Psoas muscle (tissue), 8 donors: Measurements from ENCODE around the gene MTTP. TPM values are rescaled to one million over a fixed set of nuclear protein-coding genes. Genes with fewer than 3 reads are reported as not detected.
A peak's percentile ranks its signal among the peaks of the same experiment; 100 is the strongest.

Source experiments
- ATAC-seq, 4 donors: fragments of 200-7000 bp; cut with Tn5 transposase; one replicate each; pipeline ENCODE4 v1.9.1; 2020; ENCODE audit warnings: moderate library complexity in 3 of 4, mild to moderate bottlenecking in 2 of 4
- DNase-seq, 2 donors: peaks; one replicate each; pipeline ENCODE4 v3.0.0-alpha.2; 2020
- H3K27ac ChIP-seq: fragments of 200-600 bp; one replicate; pipeline ENCODE4 v1.8.0; 2022
- H3K27me3 ChIP-seq, 3 donors: fragments of 200-600 bp in 1 of 3; one replicate each; pipeline versions ENCODE4 v1.6.1 to v1.8.0; 2013 to 2022; ENCODE audit warnings: low read length in 2 of 3, mild to moderate bottlenecking in 2 of 3, moderate library complexity in 1 of 3; ENCODE audit not compliant: insufficient read depth in 3 of 3
- H3K36me3 ChIP-seq, 2 donors: fragments of 200-600 bp in 1 of 2; one replicate each; pipeline versions ENCODE4 v1.6.1 to v1.8.0; 2013 to 2022; ENCODE audit warnings: low read depth in 1 of 2, mild to moderate bottlenecking in 1 of 2, moderate library complexity in 1 of 2; ENCODE audit not compliant: insufficient read depth in 1 of 2
- H3K4me1 ChIP-seq: fragments of 200-600 bp; one replicate; pipeline ENCODE4 v1.8.0; 2022
- H3K4me3 ChIP-seq: fragments of 200-600 bp; one replicate; pipeline ENCODE4 v1.8.0; 2022; ENCODE audit warnings: mild to moderate bottlenecking
- H3K9me3 ChIP-seq: fragments of 200-600 bp; one replicate; pipeline ENCODE4 v1.8.0; 2022
- WGBS, 3 donors: extraction: QIAGEN DNeasy Blood & Tissue Kit; methylation state at CpG; one replicate each; pipeline versions ENCODE4 v1.1.6 to v1.1.7; 2013; 5-methylcytosine and 5-hydroxymethylcytosine counted together
- intact Hi-C, 2 donors: fragments of 100-400 bp; cut with DNase I; formaldehyde crosslinking; loops; one replicate each; pipeline versions ENCODE4 v1.11.0 to v1.14.2; 2022
- polyA plus RNA-seq, 3 donors: library from polyadenylated mRNA; stranded (reverse); fragments of 200-250 nt; gene quantifications; one replicate each; pipeline ENCODE4 v1.2.3, GENCODE V29; 2013
- total RNA-seq, 4 donors: library from RNA; stranded (reverse); fragmentation: NEBNext Ultra II Directional in 2 of 4; extraction: Animal tissue kit (Norgen Biotek cat#: 25700) in 2 of 4; gene quantifications; one replicate each; pipeline versions ENCODE4 v1.2.1 to v1.2.4, GENCODE V29; 2021 to 2023
- TF ChIP-seq, protein P1 (sequence below): fragments of 200-600 bp; IDR thresholded peaks from one replicate; pipeline ENCODE4 v1.8.0; 2022; ENCODE audit warnings: antibody characterized with exemption
- donor health status: healthy with polysubstance abuse.
- donor health status: DM: no; HTN: no; CAD: no; lungs with moderate emphysema.
- donor health status: Bipolar disorder and iron deficiency.
- donor health status: healthy.
- donor health status: DM: yes; HTN: yes; CAD: no.
- donor health status: DM: no; HTN: no; CAD: no.
- donor health status: DM: no; HTN: no; CAD: no.
- donor health status: DM: yes; HTN: yes; CAD: no.

Gene MTTP
- total and polyA plus RNA-seq, 7 donors = 0.04 to 0.99 (median 0.28) TPM

DNA sequence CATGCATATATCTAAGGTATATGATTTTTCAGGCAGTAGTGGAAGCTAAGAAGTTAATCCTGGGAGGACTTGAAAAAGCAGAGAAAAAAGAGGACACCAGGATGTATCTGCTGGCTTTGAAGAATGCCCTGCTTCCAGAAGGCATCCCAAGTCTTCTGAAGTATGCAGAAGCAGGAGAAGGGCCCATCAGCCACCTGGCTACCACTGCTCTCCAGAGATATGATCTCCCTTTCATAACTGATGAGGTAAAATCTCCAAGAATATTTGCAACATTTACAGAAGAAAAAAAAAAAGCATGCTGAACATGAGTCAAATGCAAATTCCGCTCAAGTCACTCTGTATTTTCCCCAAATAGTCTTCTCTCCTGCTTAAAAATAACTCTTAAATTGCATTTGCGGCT lies 32.1 kb downstream of the MTTP start:
- no peaks in the 10 kb centered on the region for H3K27me3 ChIP-seq
- no peak for ATAC-seq
- no peaks in the 10 kb centered on the region for H3K9me3 ChIP-seq
- intact Hi-C loops = loop anchor here in 1 of 2 donors (5.0 kb wide), 1 partner anchor 34 kb away; the partner anchor contains the start of gene MTTP
- no peaks in the 10 kb centered on the region for H3K36me3 ChIP-seq
- no peak for DNase-seq
- H3K4me1 ChIP-seq = peaks cover 12% of the 10 kb centered on the region
- TF ChIP-seq, protein P1, sequence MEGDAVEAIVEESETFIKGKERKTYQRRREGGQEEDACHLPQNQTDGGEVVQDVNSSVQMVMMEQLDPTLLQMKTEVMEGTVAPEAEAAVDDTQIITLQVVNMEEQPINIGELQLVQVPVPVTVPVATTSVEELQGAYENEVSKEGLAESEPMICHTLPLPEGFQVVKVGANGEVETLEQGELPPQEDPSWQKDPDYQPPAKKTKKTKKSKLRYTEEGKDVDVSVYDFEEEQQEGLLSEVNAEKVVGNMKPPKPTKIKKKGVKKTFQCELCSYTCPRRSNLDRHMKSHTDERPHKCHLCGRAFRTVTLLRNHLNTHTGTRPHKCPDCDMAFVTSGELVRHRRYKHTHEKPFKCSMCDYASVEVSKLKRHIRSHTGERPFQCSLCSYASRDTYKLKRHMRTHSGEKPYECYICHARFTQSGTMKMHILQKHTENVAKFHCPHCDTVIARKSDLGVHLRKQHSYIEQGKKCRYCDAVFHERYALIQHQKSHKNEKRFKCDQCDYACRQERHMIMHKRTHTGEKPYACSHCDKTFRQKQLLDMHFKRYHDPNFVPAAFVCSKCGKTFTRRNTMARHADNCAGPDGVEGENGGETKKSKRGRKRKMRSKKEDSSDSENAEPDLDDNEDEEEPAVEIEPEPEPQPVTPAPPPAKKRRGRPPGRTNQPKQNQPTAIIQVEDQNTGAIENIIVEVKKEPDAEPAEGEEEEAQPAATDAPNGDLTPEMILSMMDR = no peak
- no peak overlapping the region for H3K27ac ChIP-seq
- H3K4me3 ChIP-seq = no peak overlapping the region
- WGBS, 3 donors = 91 to 96% (median 94%) methylated on average over 2 of the region's 2 CpGs

DNA sequence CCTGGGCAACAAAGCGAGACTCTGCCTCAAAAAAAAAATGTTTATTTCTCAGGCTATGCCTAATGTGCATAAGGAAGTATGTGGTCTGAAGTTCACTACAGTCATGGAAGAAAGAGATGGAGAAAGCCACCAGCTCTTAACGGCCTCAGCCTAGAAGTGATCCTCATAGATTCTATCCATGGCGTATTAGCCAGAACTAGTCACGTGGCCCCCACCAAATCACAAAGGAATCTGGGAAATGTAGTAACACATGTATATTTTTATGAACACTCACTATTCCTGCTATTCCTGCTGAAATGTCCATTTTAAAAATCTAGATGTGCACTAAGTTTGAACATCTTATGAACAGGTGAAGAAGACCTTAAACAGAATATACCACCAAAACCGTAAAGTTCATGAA lies 33.8 kb downstream of the MTTP start:
- intact Hi-C loops = loop anchor here in 1 of 2 donors (5.0 kb wide), 1 partner anchor 36 kb away; the partner anchor contains the start of gene MTTP
- 93 to 95% (median 95%) methylated on average over 5 of the region's 5 CpGs for WGBS, 3 donors

DNA sequence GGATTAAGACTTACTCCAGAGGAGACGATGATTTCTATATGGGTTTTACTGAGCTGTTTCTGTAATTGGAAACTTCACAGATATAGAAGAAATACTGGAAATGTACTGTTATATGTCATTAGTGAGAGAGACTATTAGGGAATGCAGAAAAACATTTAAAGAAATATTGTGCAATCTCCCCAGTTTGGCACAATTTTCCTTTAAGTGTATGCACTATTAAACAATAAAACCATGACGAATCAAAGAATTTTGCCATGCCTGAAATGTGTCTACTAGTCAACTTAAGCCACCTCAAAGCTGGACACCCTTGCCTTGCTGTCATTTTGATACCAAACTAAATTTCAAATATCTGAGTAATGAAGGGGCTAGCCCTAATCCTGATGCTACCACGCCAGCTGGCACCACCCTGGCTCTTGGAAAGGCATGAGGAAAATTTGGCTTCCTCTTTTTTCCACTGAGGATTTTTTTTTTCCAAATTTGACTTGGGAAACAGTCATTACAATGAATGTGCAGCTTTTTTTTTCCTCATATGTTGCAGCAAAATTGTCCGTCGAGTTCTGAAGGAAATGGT lies 36.1 kb downstream of the MTTP start:
- Histone ChIP-seq H3K27ac (no peak overlapping the region), H3K36me3 (no peaks in the 10 kb centered on the region), H3K27me3 (no peaks in the 10 kb centered on the region), H3K4me3 (peak overlapping the region; percentile 38), H3K4me1 (peaks cover 35% of the 10 kb centered on the region), H3K9me3 (no peaks in the 10 kb centered on the region)
- TF ChIP-seq, protein P1 = no peak
- no peak for ATAC-seq
- 35 to 42% (median 35%) methylated on average over 5 of the region's 5 CpGs for WGBS, 3 donors
- DNase-seq = no peak
- intact Hi-C loops = no loop called here

More for the DNA sequence above, 33.8 kb downstream of the MTTP start:
- no peak overlapping the region for H3K4me3 ChIP-seq
- peaks cover 22% of the 10 kb centered on the region for H3K4me1 ChIP-seq
- no peaks in the 10 kb centered on the region for H3K9me3 ChIP-seq
- DNase-seq = no peak
- H3K27me3 ChIP-seq = no peaks in the 10 kb centered on the region
- H3K27ac ChIP-seq = no peak overlapping the region
- TF ChIP-seq, protein P1 = no peak
- H3K36me3 ChIP-seq = no peaks in the 10 kb centered on the region
- no peak for ATAC-seq

DNA sequence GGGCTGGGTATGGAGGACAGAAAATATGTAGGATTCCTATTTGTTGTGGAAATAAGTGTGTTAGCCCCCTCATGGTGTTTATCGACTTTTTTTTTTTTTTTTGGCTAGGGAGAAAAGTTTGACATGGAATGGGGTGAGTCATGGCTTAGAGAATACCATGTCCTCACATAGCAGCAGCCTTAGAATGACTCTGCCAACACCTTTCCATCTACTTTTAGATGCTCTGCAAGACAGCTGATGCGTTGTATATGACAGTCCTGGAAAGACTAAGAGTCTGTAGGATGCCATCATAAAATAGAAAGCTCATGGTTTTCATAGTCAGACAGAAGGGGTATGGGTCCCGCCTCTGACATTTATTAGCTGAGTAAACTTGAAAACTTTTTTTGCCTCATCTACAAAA lies 37.7 kb downstream of the MTTP start:
- TF ChIP-seq, protein P1 = no peak
- intact Hi-C loops = no loop called here
- DNase-seq (no peak), ATAC-seq (peak; percentile 83 to 94 (median 90))
- Histone ChIP-seq H3K27ac (peak overlapping the region; percentile 57), H3K4me1 (peaks cover 41% of the 10 kb centered on the region), H3K9me3 (no peaks in the 10 kb centered on the region), H3K4me3 (no peak overlapping the region), H3K27me3 (no peaks in the 10 kb centered on the region), H3K36me3 (no peaks in the 10 kb centered on the region)
- WGBS, 3 donors = 32 to 45% (median 38%) methylated on average over 3 of the region's 3 CpGs

DNA sequence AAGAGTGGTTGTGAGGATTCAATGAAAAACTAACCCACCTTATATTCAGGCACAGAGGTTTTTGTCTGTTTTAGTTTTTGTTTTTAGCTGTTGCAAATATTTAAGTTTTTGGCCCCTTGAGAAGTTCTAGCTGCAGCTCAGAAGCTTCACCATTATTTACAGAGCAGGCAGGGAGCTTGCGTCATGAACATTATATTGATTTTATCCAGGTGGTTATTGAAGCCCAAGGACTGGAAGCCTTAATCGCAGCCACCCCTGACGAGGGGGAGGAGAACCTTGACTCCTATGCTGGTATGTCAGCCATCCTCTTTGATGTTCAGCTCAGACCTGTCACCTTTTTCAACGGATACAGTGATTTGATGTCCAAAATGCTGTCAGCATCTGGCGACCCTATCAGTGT lies 38.1 kb downstream of the MTTP start:
- Histone ChIP-seq H3K9me3 (no peaks in the 10 kb centered on the region), H3K4me3 (no peak overlapping the region), H3K27me3 (no peaks in the 10 kb centered on the region), H3K27ac (peak overlapping the region; percentile 57), H3K4me1 (peaks cover 42% of the 10 kb centered on the region), H3K36me3 (no peaks in the 10 kb centered on the region)
- ATAC-seq (no peak), DNase-seq (no peak)
- TF ChIP-seq, protein P1 = no peak
- 33 to 62% (median 50%) methylated on average over 5 of the region's 5 CpGs for WGBS, 3 donors
- intact Hi-C loops = no loop called here
